GM10248 (cell line): ENCODE measurements around the gene CPPED1.

Source experiments
- CTCF ChIA-PET: fragments of 300-600 bp; sonication (Branson Sonifier 250); formaldehyde crosslinking; extraction: SDS; loops from one replicate; lab custom pipeline; 2021; ENCODE audit warnings: antibody characterized with exemption; lab: Yijun Ruan, JAX
- POLR2A ChIA-PET: fragments of 350-650 bp; sonication (Branson Sonifier 250); formaldehyde crosslinking; extraction: SDS; loops from one replicate; lab custom pipeline; 2020; ENCODE audit warnings: antibody characterized with exemption; lab: Yijun Ruan, JAX
- DNase-seq: peaks from one replicate; pipeline ENCODE4 v3.0.0; 2012; ENCODE audit errors: extremely low spot score
- TF ChIP-seq, protein P1 (sequence below): IDR thresholded peaks from 2 replicates; pipeline ENCODE4 v1.5.1; 2012; ENCODE audit warnings: mild to moderate bottlenecking, low read depth; ENCODE audit errors: extremely low read depth, missing control alignments, control extremely low read depth

The CPPED1 gene

DNA sequence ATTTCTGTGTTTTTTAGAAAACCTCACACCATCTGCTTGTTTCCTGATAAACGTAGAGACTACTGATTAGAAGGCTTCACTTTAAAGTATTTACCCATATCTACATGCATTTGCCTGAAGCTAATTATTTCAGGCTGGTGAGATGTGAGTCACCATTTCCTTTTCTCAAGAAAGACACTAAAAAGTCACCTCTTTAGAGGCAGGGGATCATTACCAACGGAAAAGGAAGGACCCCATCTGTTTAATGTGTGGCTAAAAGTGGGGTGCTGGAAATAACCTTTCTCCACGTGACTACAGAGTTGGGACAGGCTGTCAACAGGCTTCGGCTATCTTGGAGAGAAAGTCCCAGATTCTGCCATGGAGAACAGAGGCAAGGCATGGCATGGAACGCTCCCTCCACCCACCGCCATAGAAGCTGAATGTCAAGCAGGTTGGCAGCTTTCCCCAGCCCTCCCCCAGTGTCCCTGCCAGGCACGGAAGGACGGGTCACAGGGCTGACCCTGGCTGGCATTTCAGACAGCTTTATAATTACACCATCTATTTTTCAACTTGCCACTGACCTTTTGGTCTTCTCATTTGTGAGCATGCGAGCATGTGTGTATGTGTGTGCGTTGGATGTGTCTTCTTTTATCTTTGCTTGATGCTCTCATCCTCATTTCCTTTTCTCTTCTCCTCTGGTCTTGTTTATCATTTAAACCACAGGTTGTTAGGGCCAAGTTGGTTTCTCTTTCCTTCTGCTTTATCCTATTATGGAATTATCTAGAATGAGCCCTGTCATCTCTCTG is 157.0 kb downstream of the CPPED1 start:
- ChIA-PET CTCF (interaction anchor here (1.3 kb wide), 1 partner anchor 15 kb away, joined by 3 read pairs; no protein-coding TSS in a partner anchor), POLR2A (interaction anchor here (0.6 kb wide), 1 partner anchor 725 kb away, joined by 11 read pairs; no protein-coding TSS in a partner anchor)
- no peak for DNase-seq
- TF ChIP-seq, protein P1, sequence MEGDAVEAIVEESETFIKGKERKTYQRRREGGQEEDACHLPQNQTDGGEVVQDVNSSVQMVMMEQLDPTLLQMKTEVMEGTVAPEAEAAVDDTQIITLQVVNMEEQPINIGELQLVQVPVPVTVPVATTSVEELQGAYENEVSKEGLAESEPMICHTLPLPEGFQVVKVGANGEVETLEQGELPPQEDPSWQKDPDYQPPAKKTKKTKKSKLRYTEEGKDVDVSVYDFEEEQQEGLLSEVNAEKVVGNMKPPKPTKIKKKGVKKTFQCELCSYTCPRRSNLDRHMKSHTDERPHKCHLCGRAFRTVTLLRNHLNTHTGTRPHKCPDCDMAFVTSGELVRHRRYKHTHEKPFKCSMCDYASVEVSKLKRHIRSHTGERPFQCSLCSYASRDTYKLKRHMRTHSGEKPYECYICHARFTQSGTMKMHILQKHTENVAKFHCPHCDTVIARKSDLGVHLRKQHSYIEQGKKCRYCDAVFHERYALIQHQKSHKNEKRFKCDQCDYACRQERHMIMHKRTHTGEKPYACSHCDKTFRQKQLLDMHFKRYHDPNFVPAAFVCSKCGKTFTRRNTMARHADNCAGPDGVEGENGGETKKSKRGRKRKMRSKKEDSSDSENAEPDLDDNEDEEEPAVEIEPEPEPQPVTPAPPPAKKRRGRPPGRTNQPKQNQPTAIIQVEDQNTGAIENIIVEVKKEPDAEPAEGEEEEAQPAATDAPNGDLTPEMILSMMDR: no peak

DNA sequence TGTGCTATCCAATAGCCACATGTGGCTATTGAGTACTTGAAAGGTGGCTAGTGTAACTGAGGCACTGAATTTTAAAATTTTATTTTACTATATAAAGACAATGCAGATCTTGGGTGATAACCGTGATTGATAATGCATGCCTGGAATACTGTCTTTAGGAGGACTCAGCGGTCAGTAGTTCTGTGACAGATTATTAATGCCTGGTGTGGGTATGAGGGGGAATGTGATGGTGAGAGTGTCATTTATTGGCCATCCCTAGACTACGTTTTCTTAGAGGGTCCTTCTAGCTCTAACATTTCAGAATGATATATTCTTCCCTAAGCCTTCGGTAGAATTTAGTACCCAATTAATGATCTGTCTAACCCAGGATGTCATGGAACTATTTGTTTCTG is 157.6 kb downstream of the CPPED1 start:
- TF ChIP-seq, protein P1: no peak
- POLR2A ChIA-PET: interaction anchor here (0.6 kb wide), 1 partner anchor 725 kb away, joined by 11 read pairs; no protein-coding TSS in a partner anchor
- DNase-seq: no peak
- CTCF ChIA-PET: interaction anchor here (1.6 kb wide), 1 partner anchor 29 kb away, joined by 4 read pairs; no protein-coding TSS in a partner anchor

DNA sequence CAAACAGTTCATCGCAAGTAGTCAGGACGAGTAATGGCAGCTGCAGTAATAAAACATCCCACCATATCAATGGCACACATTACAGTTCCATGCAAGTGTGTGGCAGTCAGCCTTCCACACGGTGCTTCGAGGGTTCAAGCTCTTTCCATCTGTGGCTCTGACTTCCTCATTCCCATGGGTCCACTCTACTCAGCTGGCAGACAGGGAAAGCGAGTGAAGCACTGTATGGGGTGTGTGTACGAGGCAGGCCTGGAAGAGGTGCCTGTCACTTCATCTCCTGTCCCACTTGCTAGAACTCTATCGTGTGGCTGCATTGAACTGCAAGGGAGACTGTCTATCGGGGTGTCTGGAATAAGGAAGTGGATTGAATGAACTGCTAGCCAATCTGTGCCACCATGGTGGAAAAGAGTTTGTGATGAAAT is 160.6 kb downstream of the CPPED1 start:
- TF ChIP-seq, protein P1: no peak
- no peak for DNase-seq
- ChIA-PET CTCF (no interaction called here), POLR2A (no interaction called here)

DNA sequence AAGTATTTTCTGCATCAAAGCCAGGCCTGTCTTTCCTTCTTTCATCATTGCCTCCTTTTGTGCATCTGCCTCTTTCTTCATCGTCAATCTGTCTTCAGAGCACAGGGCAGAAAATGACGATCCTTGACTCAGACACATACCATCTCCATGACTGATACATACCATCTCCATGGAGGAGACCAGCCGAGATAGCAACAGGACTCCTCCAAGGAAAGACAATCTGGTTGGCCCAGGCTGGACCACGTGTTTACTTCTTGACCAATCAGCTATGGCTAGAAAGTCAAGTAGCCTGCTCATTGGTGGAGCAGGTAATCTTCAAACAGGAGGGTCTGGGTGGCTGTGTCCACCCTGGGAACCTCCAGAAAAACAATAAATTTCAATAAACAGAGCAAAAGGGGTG is 164.6 kb downstream of the CPPED1 start:
- POLR2A ChIA-PET: no interaction called here
- no peak for DNase-seq
- TF ChIP-seq, protein P1: no peak
- CTCF ChIA-PET: interaction anchor here (2.3 kb wide), 1 partner anchor 12 kb away, joined by 6 read pairs; no protein-coding TSS in a partner anchor

DNA sequence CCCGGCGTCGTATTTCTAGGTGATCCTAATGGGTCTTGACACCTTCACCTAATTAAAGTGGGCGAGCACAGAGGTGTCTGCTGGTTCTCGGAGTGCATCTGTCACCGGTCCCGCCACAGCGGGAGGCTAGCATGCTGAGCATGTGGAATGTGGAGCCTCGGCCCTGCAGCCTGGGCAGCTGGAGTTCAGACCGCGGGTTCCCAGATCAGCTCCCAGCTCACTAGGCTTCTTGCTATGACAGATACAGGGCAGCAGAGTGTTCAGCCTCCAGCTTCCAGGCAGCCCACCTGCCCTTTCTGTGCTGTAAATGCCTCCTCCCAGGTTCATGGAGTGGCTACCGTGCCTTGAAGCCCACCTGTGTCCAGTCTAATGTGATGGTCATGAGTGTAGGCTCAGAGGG is 166.7 kb downstream of the CPPED1 start:
- TF ChIP-seq, protein P1: no peak
- ChIA-PET CTCF (interaction anchor here (1.1 kb wide), 1 partner anchor 10 kb away, joined by 3 read pairs; no protein-coding TSS in a partner anchor), POLR2A (no interaction called here)
- no peak for DNase-seq

DNA sequence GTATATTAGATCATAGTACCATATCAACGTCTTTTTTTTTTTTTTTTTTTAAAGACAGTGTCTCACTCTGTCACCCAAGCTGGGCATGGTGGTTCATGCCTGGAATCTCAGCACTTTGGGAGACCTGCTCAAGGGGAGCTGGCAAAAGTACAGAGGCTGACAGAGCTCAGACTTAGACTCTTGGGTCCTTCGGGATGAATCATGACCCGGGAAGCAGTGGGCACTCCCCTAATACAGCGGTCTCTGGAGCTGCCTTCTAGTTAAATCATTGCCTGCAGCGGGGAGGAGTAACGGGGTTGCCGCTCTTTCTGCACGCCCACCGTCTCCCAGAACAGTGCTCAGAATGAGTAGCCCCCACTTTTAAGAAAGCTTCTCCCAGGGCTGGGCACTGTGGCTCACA is 174.4 kb downstream of the CPPED1 start:
- DNase-seq: no peak
- ChIA-PET CTCF (no interaction called here), POLR2A (no interaction called here)
- TF ChIP-seq, protein P1: no peak
